Stimulated activated effector memory CD8-positive, alpha-beta T cell treated with anti-CD3 and anti-CD28 coated beads, Interleukin-12 subunit alpha, Interleukin-12 subunit beta, amount 100 ng/mL, for 72 hours (primary cell): ENCODE measurements around the gene PHC2.

ENCODE experiments used
- ATAC-seq: fragments of 150-1000 bp; cut with Tn5 transposase; 2 replicates; pipeline ENCODE4 v1.10.0; 2021
- DNase-seq, 2 donors: peaks; one replicate each; pipeline ENCODE4 v3.0.0; 2021 to 2022; ENCODE audit warnings: low spot score in 2 of 2
- H3K27ac Mint-ChIP-seq: one replicate; pipeline ENCODE4 v1.8.0; 2022; ENCODE audit warnings: mild to moderate bottlenecking, mixed read lengths
- H3K36me3 Mint-ChIP-seq: one replicate; pipeline ENCODE4 v1.8.0; 2022; ENCODE audit warnings: mild to moderate bottlenecking, mixed read lengths
- H3K4me1 Mint-ChIP-seq: one replicate; pipeline ENCODE4 v1.8.0; 2022; ENCODE audit warnings: mixed read lengths
- H3K4me3 Mint-ChIP-seq: one replicate; pipeline ENCODE4 v1.8.0; 2022; ENCODE audit warnings: mild to moderate bottlenecking, mixed read lengths
- H3K9me3 Mint-ChIP-seq: one replicate; pipeline ENCODE4 v1.8.0; 2022; ENCODE audit warnings: mixed read lengths

Gene PHC2

GRCh38 chr1:33275706-33276572 lies 155.0 kb downstream of the PHC2 start:
- Mint-ChIP-seq H3K27ac (no peak overlapping the region), H3K36me3 (no peaks in the 10 kb centered on the region), H3K9me3 (no peaks in the 10 kb centered on the region), H3K4me1 (peaks cover 36% of the 10 kb centered on the region), H3K4me3 (no peak overlapping the region)
- no peak for ATAC-seq
- no peak for DNase-seq

- peak overlapping the region; percentile 95 for H3K27ac Mint-ChIP-seq
- DNase-seq (no peak), ATAC-seq (no peak)
- H3K36me3 Mint-ChIP-seq: no peaks in the 10 kb centered on the region
- H3K9me3 Mint-ChIP-seq: no peaks in the 10 kb centered on the region
- peaks cover 40% of the 10 kb centered on the region for H3K4me1 Mint-ChIP-seq
- no peak overlapping the region for H3K4me3 Mint-ChIP-seq
Observed at GRCh38 chr1:33275195-33275594, 155.7 kb downstream of the PHC2 start.

GRCh38 chr1:33274446-33274845 lies 156.4 kb downstream of the PHC2 start:
- peak overlapping the region; percentile 95 for H3K27ac Mint-ChIP-seq
- no peaks in the 10 kb centered on the region for H3K9me3 Mint-ChIP-seq
- no peak for DNase-seq
- ATAC-seq: no peak
- H3K36me3 Mint-ChIP-seq: no peaks in the 10 kb centered on the region
- peaks cover 40% of the 10 kb centered on the region for H3K4me1 Mint-ChIP-seq
- no peak overlapping the region for H3K4me3 Mint-ChIP-seq

GRCh38 chr1:33273961-33274371 lies 156.9 kb downstream of the PHC2 start:
- peaks cover 40% of the 10 kb centered on the region for H3K4me1 Mint-ChIP-seq

More at GRCh38 chr1:33273961-33274371, 156.9 kb downstream of the PHC2 start:
- Mint-ChIP-seq H3K36me3 (no peaks in the 10 kb centered on the region), H3K4me3 (no peak overlapping the region), H3K27ac (peak overlapping the region; percentile 95), H3K9me3 (no peaks in the 10 kb centered on the region)
- DNase-seq: no peak
- ATAC-seq: no peak
